ENCODE data around the gene PI4KB. TPM values are rescaled to one million over a fixed set of nuclear protein-coding genes. Genes with fewer than 3 reads are reported as not detected.

Gene PI4KB
- total RNA-seq, 1 donor from 2014 or later = 60.7 TPM

- H3K27me3 Mint-ChIP-seq = no peaks in the 10 kb centered on the region
- peak overlapping the region; percentile 33 for H3K27ac Mint-ChIP-seq
- no peak for TF ChIP-seq CTCF (conservative IDR thresholded peaks at IDR 0.05)
- H3K9me3 Mint-ChIP-seq = no peaks in the 10 kb centered on the region
- no peak for DNase-seq (ENCODE audit: extremely low spot score, unreplicated experiment)
- peaks cover 12% of the 10 kb centered on the region for H3K4me1 Mint-ChIP-seq (ENCODE audit: unreplicated experiment)
- no peak overlapping the region for H3K4me3 Mint-ChIP-seq
- peaks cover 17% of the 10 kb centered on the region for H3K36me3 Mint-ChIP-seq
These were observed 38.7 kb downstream of the PI4KB start for GRCh38 chr1:151288502-151288901.

- TF ChIP-seq CTCF (conservative IDR thresholded peaks at IDR 0.05) = no peak
- H3K27ac Mint-ChIP-seq = no peak overlapping the region
- no peaks in the 10 kb centered on the region for H3K27me3 Mint-ChIP-seq
- H3K9me3 Mint-ChIP-seq = no peaks in the 10 kb centered on the region
- no peak for DNase-seq (ENCODE audit: extremely low spot score, unreplicated experiment)
- H3K4me3 Mint-ChIP-seq = no peak overlapping the region
- H3K36me3 Mint-ChIP-seq = peaks cover 17% of the 10 kb centered on the region
- H3K4me1 Mint-ChIP-seq (ENCODE audit: unreplicated experiment) = peaks cover 15% of the 10 kb centered on the region
These were observed 39.3 kb downstream of the PI4KB start for GRCh38 chr1:151287767-151288500.

- Mint-ChIP-seq H3K36me3 (peaks cover 12% of the 10 kb centered on the region), H3K4me1 (ENCODE audit: unreplicated experiment) (peaks cover 15% of the 10 kb centered on the region), H3K27ac (no peak overlapping the region), H3K9me3 (no peaks in the 10 kb centered on the region), H3K4me3 (no peak overlapping the region), H3K27me3 (no peaks in the 10 kb centered on the region)
- no peak for TF ChIP-seq CTCF (conservative IDR thresholded peaks at IDR 0.05)
- no peak for DNase-seq (ENCODE audit: extremely low spot score, unreplicated experiment)
These were observed 39.9 kb downstream of the PI4KB start for GRCh38 chr1:151287341-151287699.

- TF ChIP-seq CTCF (conservative IDR thresholded peaks at IDR 0.05) = no peak
- H3K27ac Mint-ChIP-seq = no peak overlapping the region
- no peaks in the 10 kb centered on the region for H3K27me3 Mint-ChIP-seq
- no peak overlapping the region for H3K4me3 Mint-ChIP-seq
- no peak for DNase-seq (ENCODE audit: extremely low spot score, unreplicated experiment)
- peaks cover 12% of the 10 kb centered on the region for H3K36me3 Mint-ChIP-seq
- peaks cover 15% of the 10 kb centered on the region for H3K4me1 Mint-ChIP-seq (ENCODE audit: unreplicated experiment)
- no peaks in the 10 kb centered on the region for H3K9me3 Mint-ChIP-seq
These were observed 40.4 kb downstream of the PI4KB start for GRCh38 chr1:151286619-151287340.

GRCh38 chr1:151284013-151284577, 43.1 kb downstream of the PI4KB start:
- no peak for DNase-seq (ENCODE audit: extremely low spot score, unreplicated experiment)
- H3K9me3 Mint-ChIP-seq = no peaks in the 10 kb centered on the region
- no peaks in the 10 kb centered on the region for H3K27me3 Mint-ChIP-seq
- TF ChIP-seq CTCF (conservative IDR thresholded peaks at IDR 0.05) = no peak
- peak overlapping the region; percentile 86 for H3K27ac Mint-ChIP-seq
- H3K36me3 Mint-ChIP-seq = peaks cover 12% of the 10 kb centered on the region
- H3K4me1 Mint-ChIP-seq (ENCODE audit: unreplicated experiment) = peaks cover 15% of the 10 kb centered on the region
- peak overlapping the region; percentile 99 for H3K4me3 Mint-ChIP-seq
